HEK293 (cell line): ENCODE measurements around the gene VPS18.

ENCODE experiments used
- CTCF ChIA-PET: fragments of 350-600 bp; formaldehyde crosslinking; extraction: SDS; loops from one replicate; lab custom pipeline; 2021; ENCODE audit warnings: antibody characterized with exemption; lab: Yijun Ruan, JAX
- POLR2A ChIA-PET: fragments of 300-600 bp; formaldehyde crosslinking; extraction: SDS; loops from one replicate; lab custom pipeline; 2020; ENCODE audit warnings: antibody characterized with exemption, inconsistent platforms; lab: Yijun Ruan, JAX
- H3K27ac ChIP-seq: fragments of 200-500 bp; sonication (Bioruptor generic); 2 replicates; pipeline ENCODE4 v1.5.1; 2014; ENCODE audit warnings: low read depth, low read length, control low read depth, inconsistent platforms; ENCODE audit errors: extremely low read depth
- H3K36me3 ChIP-seq, 2 experiments: fragments of 200-500 bp in 1 of 2; sonication (Bioruptor generic) in 1 of 2; 1 replicate in 1 of 2; 2 replicates in 1 of 2; pipeline ENCODE4 v1.5.1; 2014 to 2017; ENCODE audit warnings: inconsistent platforms in 2 of 2, low read length in 2 of 2; ENCODE audit not compliant: control insufficient read depth in 2 of 2, insufficient read depth in 1 of 2
- H3K4me1 ChIP-seq: fragments of 200-500 bp; sonication (Bioruptor generic); 2 replicates; pipeline ENCODE4 v1.5.1; 2014; ENCODE audit warnings: mild to moderate bottlenecking, low read length, inconsistent platforms; ENCODE audit not compliant: control insufficient read depth, insufficient read depth
- H3K4me3 ChIP-seq: 2 replicates; pipeline ENCODE4 v1.5.1; 2011; ENCODE audit warnings: low read depth, mild to moderate bottlenecking, control low read depth, low read length, moderate library complexity
- H3K9me3 ChIP-seq: fragments of 200-500 bp; sonication (Bioruptor generic); 2 replicates; pipeline ENCODE4 v1.5.1; 2014; ENCODE audit warnings: low read depth, low read length, inconsistent platforms; ENCODE audit not compliant: control insufficient read depth, insufficient read depth
- ELK4 ChIP-seq: IDR thresholded peaks from 2 replicates; pipeline ENCODE4 v1.6.1; 2011; ENCODE audit warnings: mild to moderate bottlenecking, low read depth, low read length, borderline replicate concordance
- KLF17 ChIP-seq: fragments of 450-650 bp; formaldehyde crosslinking; IDR thresholded peaks from 2 replicates; pipeline ENCODE4 v1.5.1; 2016; ENCODE audit warnings: missing biosample characterization, missing genetic modification characterization
- TCF7L2 ChIP-seq: IDR thresholded peaks from 2 replicates; pipeline ENCODE4 v1.6.1; 2011; ENCODE audit warnings: low read depth, mild to moderate bottlenecking, inconsistent platforms, low read length, moderate library complexity, borderline replicate concordance
- ZFP3 ChIP-seq: fragments of 450-650 bp; formaldehyde crosslinking; IDR thresholded peaks from 2 replicates; pipeline ENCODE4 v1.5.1; 2016; ENCODE audit warnings: low read depth, missing biosample characterization, missing genetic modification characterization
- ZNF146 ChIP-seq: fragments of 450-650 bp; formaldehyde crosslinking; IDR thresholded peaks from 2 replicates; pipeline ENCODE4 v1.5.1; 2016; ENCODE audit warnings: missing biosample characterization, missing genetic modification characterization
- ZNF280D ChIP-seq: fragments of 450-650 bp; formaldehyde crosslinking; IDR thresholded peaks from 2 replicates; pipeline ENCODE4 v1.5.1; 2016; ENCODE audit warnings: missing biosample characterization, missing genetic modification characterization
- ZNF354C ChIP-seq: fragments of 450-650 bp; formaldehyde crosslinking; IDR thresholded peaks from 2 replicates; pipeline ENCODE4 v1.5.1; 2016; ENCODE audit warnings: missing biosample characterization, missing genetic modification characterization, low read depth, borderline replicate concordance
- ZNF37A ChIP-seq: fragments of 450-650 bp; IDR thresholded peaks from 2 replicates; pipeline ENCODE4 v1.5.1; 2018; ENCODE audit warnings: missing biosample characterization, missing genetic modification characterization
- ZNF404 ChIP-seq: fragments of 450-650 bp; formaldehyde crosslinking; IDR thresholded peaks from 2 replicates; pipeline ENCODE4 v1.5.1; 2017; ENCODE audit warnings: missing biosample characterization, missing genetic modification characterization
- ZNF423 ChIP-seq: fragments of 450-650 bp; formaldehyde crosslinking; IDR thresholded peaks from 2 replicates; pipeline ENCODE4 v1.5.1; 2016; ENCODE audit warnings: missing biosample characterization, missing genetic modification characterization
- ZNF548 ChIP-seq: fragments of 450-650 bp; formaldehyde crosslinking; IDR thresholded peaks from 2 replicates; pipeline ENCODE4 v1.5.1; 2016; ENCODE audit warnings: missing biosample characterization, missing genetic modification characterization
- ZNF580 ChIP-seq: fragments of 450-650 bp; formaldehyde crosslinking; IDR thresholded peaks from 2 replicates; pipeline ENCODE4 v1.5.1; 2016; ENCODE audit warnings: missing biosample characterization, missing genetic modification characterization
- ZNF600 ChIP-seq: fragments of 450-650 bp; formaldehyde crosslinking; IDR thresholded peaks from 2 replicates; pipeline ENCODE4 v1.5.1; 2016; ENCODE audit warnings: missing biosample characterization, missing genetic modification characterization
- ZNF623 ChIP-seq: fragments of 450-650 bp; formaldehyde crosslinking; IDR thresholded peaks from 2 replicates; pipeline ENCODE4 v1.5.1; 2016; ENCODE audit warnings: missing biosample characterization, missing genetic modification characterization
- ZNF747 ChIP-seq: fragments of 450-650 bp; formaldehyde crosslinking; IDR thresholded peaks from 2 replicates; pipeline ENCODE4 v1.5.1; 2016; ENCODE audit warnings: missing biosample characterization, missing genetic modification characterization
- ZNF843 ChIP-seq: fragments of 450-650 bp; formaldehyde crosslinking; IDR thresholded peaks from 2 replicates; pipeline ENCODE4 v1.5.1; 2016; ENCODE audit warnings: missing biosample characterization, missing genetic modification characterization
- TF ChIP-seq, protein P1 (sequence below): fragments of 450-650 bp; formaldehyde crosslinking; IDR thresholded peaks from 2 replicates; pipeline ENCODE4 v1.5.1; 2016; ENCODE audit warnings: missing biosample characterization, missing genetic modification characterization, low read depth

Gene VPS18

DNA sequence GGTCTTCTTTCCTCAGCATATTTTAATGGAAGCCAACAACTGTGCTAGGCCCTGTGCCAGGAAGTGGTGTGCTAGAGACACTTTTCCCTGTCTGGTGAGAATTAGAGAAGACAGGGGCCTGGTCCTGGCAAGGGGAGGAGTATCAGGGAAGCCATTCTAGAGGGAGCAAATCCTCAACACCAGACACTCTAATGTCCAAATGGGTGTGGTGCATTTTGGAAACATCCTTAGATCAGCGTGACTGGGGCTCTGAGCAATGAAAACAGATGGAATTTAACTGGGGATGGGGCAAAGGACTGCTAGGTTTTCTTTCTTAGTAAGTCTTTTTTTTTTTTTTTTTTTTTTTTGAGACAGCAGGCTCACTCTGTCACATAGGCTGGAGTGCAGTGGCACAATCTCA lies 7.7 kb upstream of the VPS18 start:
- TF ChIP-seq ZNF404 (no peak), ZFP3 (tag by site-specific recombination) (no peak), ELK4 (no peak), TCF7L2 (no peak), ZNF548 (no peak), ZNF600 (no peak)
- POLR2A ChIA-PET = interaction anchor here (0.7 kb wide), 1 partner anchor 71 kb away, joined by 9 read pairs; no protein-coding TSS in a partner anchor
- no peaks in the 10 kb centered on the region for H3K4me1 ChIP-seq
- CTCF ChIA-PET = interaction anchor here (1.4 kb wide), 1 partner anchor 23 kb away, joined by 5 read pairs; no protein-coding TSS in a partner anchor
- H3K9me3 ChIP-seq = no peaks in the 10 kb centered on the region
- H3K36me3 ChIP-seq = no peaks in the 10 kb centered on the region
- no peak overlapping the region for H3K4me3 ChIP-seq
- H3K27ac ChIP-seq = no peak overlapping the region

- Histone ChIP-seq H3K4me1 (no peaks in the 10 kb centered on the region), H3K36me3 (no peaks in the 10 kb centered on the region), H3K4me3 (no peak overlapping the region), H3K27ac (no peak overlapping the region), H3K9me3 (no peaks in the 10 kb centered on the region)
- ChIA-PET POLR2A (interaction anchor here (2.0 kb wide), 1 partner anchor 16 kb away, joined by 7 read pairs; no protein-coding TSS in a partner anchor), CTCF (interaction anchor here (0.6 to 5.3 kb wide), 2 partner anchors 26 to 30 kb away, joined by 4 to 187 read pairs; no protein-coding TSS in a partner anchor)
- TF ChIP-seq ZFP3 (tag by site-specific recombination) (no peak), ZNF843 (tag by site-specific recombination) (no peak), ZNF146 (tag by site-specific recombination) (no peak), ZNF747 (tag by site-specific recombination) (no peak), ZNF280D (no peak), ZNF623 (tag by site-specific recombination) (no peak), ZNF354C (tag by site-specific recombination) (no peak), ELK4 (no peak), ZNF580 (tag by site-specific recombination) (no peak), KLF17 (tag by site-specific recombination) (no peak), ZNF423 (no peak), ZNF37A (no peak)
- TF ChIP-seq, protein P1, sequence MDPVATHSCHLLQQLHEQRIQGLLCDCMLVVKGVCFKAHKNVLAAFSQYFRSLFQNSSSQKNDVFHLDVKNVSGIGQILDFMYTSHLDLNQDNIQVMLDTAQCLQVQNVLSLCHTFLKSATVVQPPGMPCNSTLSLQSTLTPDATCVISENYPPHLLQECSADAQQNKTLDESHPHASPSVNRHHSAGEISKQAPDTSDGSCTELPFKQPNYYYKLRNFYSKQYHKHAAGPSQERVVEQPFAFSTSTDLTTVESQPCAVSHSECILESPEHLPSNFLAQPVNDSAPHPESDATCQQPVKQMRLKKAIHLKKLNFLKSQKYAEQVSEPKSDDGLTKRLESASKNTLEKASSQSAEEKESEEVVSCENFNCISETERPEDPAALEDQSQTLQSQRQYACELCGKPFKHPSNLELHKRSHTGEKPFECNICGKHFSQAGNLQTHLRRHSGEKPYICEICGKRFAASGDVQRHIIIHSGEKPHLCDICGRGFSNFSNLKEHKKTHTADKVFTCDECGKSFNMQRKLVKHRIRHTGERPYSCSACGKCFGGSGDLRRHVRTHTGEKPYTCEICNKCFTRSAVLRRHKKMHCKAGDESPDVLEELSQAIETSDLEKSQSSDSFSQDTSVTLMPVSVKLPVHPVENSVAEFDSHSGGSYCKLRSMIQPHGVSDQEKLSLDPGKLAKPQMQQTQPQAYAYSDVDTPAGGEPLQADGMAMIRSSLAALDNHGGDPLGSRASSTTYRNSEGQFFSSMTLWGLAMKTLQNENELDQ (tag by site-specific recombination) = no peak
Observed at GRCh38 chr15:40889112-40889511, 5.1 kb upstream of the VPS18 start.
